ENCODE data around the gene KRT10.

DNA sequence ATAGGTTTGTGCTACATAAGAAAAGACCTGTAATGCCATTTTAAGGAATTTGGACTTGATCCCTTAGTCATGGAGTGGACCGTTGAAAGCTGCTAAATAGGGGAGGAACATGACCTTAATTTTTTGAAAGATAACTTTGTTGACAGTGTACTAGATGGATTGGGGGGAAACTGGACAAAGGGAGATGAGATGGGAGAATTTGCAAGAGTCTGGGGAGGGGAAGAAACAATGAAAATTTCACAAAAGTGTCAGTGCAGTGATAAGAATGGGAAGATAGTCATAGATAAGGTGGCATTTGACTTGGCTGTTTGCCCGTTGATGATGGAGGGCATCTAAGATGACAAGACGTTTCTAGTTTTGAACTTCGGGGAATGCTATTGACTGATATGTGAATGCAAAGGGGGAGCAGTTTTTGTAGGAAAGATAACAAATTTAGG, 22.3 kb upstream of the KRT10 start:
- TF ChIP-seq, protein P1, sequence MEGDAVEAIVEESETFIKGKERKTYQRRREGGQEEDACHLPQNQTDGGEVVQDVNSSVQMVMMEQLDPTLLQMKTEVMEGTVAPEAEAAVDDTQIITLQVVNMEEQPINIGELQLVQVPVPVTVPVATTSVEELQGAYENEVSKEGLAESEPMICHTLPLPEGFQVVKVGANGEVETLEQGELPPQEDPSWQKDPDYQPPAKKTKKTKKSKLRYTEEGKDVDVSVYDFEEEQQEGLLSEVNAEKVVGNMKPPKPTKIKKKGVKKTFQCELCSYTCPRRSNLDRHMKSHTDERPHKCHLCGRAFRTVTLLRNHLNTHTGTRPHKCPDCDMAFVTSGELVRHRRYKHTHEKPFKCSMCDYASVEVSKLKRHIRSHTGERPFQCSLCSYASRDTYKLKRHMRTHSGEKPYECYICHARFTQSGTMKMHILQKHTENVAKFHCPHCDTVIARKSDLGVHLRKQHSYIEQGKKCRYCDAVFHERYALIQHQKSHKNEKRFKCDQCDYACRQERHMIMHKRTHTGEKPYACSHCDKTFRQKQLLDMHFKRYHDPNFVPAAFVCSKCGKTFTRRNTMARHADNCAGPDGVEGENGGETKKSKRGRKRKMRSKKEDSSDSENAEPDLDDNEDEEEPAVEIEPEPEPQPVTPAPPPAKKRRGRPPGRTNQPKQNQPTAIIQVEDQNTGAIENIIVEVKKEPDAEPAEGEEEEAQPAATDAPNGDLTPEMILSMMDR (IDR thresholded peaks at IDR 0.05) = no peak
- no peak for TF ChIP-seq POLR2A (IDR thresholded peaks at IDR 0.05)
